Measurements from ENCODE around the gene RND3. TPM values are rescaled to one million over a fixed set of nuclear protein-coding genes. Genes with fewer than 3 reads are reported as not detected.

Gene RND3
- total RNA-seq, 1 donor from 2014 or later = 62.1 TPM

GRCh38 chr2:150438654-150439053 is 48.8 kb downstream of the RND3 start:
- Histone ChIP-seq H3K27ac (no peak overlapping the region), H3K27me3 (no peaks in the 10 kb centered on the region), H3K4me3 (no peak overlapping the region), H3K36me3 (no peaks in the 10 kb centered on the region), H3K9me3 (no peaks in the 10 kb centered on the region), H3K4me1 (no peaks in the 10 kb centered on the region)
- intact Hi-C loops (cut with DNase I) = no loop called here
- DNase-seq (ENCODE audit: extremely low spot score in 2 of 2) = no peak
- no peak for TF ChIP-seq POLR2A (IDR thresholded peaks at IDR 0.05)
- TF ChIP-seq POLR2AphosphoS5 (IDR thresholded peaks at IDR 0.05; ENCODE audit: insufficient read depth in 1 of 2, low read depth in 1 of 2) = no peak
- TF ChIP-seq, protein P1, sequence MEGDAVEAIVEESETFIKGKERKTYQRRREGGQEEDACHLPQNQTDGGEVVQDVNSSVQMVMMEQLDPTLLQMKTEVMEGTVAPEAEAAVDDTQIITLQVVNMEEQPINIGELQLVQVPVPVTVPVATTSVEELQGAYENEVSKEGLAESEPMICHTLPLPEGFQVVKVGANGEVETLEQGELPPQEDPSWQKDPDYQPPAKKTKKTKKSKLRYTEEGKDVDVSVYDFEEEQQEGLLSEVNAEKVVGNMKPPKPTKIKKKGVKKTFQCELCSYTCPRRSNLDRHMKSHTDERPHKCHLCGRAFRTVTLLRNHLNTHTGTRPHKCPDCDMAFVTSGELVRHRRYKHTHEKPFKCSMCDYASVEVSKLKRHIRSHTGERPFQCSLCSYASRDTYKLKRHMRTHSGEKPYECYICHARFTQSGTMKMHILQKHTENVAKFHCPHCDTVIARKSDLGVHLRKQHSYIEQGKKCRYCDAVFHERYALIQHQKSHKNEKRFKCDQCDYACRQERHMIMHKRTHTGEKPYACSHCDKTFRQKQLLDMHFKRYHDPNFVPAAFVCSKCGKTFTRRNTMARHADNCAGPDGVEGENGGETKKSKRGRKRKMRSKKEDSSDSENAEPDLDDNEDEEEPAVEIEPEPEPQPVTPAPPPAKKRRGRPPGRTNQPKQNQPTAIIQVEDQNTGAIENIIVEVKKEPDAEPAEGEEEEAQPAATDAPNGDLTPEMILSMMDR (IDR thresholded peaks at IDR 0.05) = no peak

- H3K9me3 ChIP-seq = no peaks in the 10 kb centered on the region
- H3K36me3 ChIP-seq = no peaks in the 10 kb centered on the region
- H3K4me3 ChIP-seq = no peak overlapping the region
- H3K4me1 ChIP-seq = no peaks in the 10 kb centered on the region
- TF ChIP-seq POLR2A (IDR thresholded peaks at IDR 0.05) (no peak), POLR2AphosphoS5 (IDR thresholded peaks at IDR 0.05; ENCODE audit: insufficient read depth in 1 of 2, low read depth in 1 of 2) (no peak)
- TF ChIP-seq, protein P1 (IDR thresholded peaks at IDR 0.05) = no peak
- H3K27me3 ChIP-seq = no peaks in the 10 kb centered on the region
- no peak for DNase-seq (ENCODE audit: extremely low spot score in 2 of 2)
- intact Hi-C loops (cut with DNase I) = no loop called here
- no peak overlapping the region for H3K27ac ChIP-seq
These were observed 49.4 kb downstream of the RND3 start for GRCh38 chr2:150438041-150438440.

DNA sequence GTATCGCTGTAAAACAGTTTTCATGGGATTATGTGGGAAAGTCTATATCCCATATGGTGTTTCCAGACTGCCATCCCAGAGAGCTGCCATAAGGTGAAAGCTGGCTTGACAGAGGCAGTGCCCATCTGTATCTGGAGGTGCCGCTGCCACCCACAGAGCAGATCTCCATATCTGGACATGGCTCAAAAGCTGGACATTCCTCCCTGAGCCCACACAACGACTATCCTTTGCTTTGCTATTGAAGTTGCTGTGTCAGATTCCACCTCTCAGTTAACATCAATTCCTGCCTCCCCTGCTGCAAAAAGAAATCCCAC is 55.2 kb downstream of the RND3 start:
- DNase-seq (ENCODE audit: extremely low spot score in 2 of 2) = no peak
- Histone ChIP-seq H3K36me3 (no peaks in the 10 kb centered on the region), H3K4me3 (no peak overlapping the region), H3K27ac (no peak overlapping the region), H3K27me3 (no peaks in the 10 kb centered on the region), H3K9me3 (no peaks in the 10 kb centered on the region), H3K4me1 (no peaks in the 10 kb centered on the region)
- TF ChIP-seq, protein P1 (IDR thresholded peaks at IDR 0.05) = no peak
- no peak for TF ChIP-seq POLR2A (IDR thresholded peaks at IDR 0.05)
- TF ChIP-seq POLR2AphosphoS5 (IDR thresholded peaks at IDR 0.05; ENCODE audit: insufficient read depth in 1 of 2, low read depth in 1 of 2) = no peak
- intact Hi-C loops (cut with DNase I) = no loop called here

- TF ChIP-seq POLR2A (IDR thresholded peaks at IDR 0.05) = no peak
- TF ChIP-seq, protein P1 (IDR thresholded peaks at IDR 0.05) = no peak
- TF ChIP-seq POLR2AphosphoS5 (IDR thresholded peaks at IDR 0.05; ENCODE audit: insufficient read depth in 1 of 2, low read depth in 1 of 2) = no peak
- Histone ChIP-seq H3K27me3 (no peaks in the 10 kb centered on the region), H3K4me1 (no peaks in the 10 kb centered on the region), H3K9me3 (no peaks in the 10 kb centered on the region), H3K4me3 (no peak overlapping the region), H3K27ac (no peak overlapping the region), H3K36me3 (no peaks in the 10 kb centered on the region)
- intact Hi-C loops (cut with DNase I) = no loop called here
- no peak for DNase-seq (ENCODE audit: extremely low spot score in 2 of 2)
These were observed 55.7 kb downstream of the RND3 start for GRCh38 chr2:150431561-150432311.

- TF ChIP-seq, protein P1 (IDR thresholded peaks at IDR 0.05) = no peak
- TF ChIP-seq POLR2AphosphoS5 (IDR thresholded peaks at IDR 0.05; ENCODE audit: insufficient read depth in 1 of 2, low read depth in 1 of 2) = no peak
- TF ChIP-seq POLR2A (IDR thresholded peaks at IDR 0.05) = no peak
- Histone ChIP-seq H3K36me3 (no peaks in the 10 kb centered on the region), H3K27ac (no peak overlapping the region), H3K4me3 (no peak overlapping the region), H3K27me3 (no peaks in the 10 kb centered on the region), H3K9me3 (no peaks in the 10 kb centered on the region), H3K4me1 (no peaks in the 10 kb centered on the region)
- intact Hi-C loops (cut with DNase I) = no loop called here
- no peak for DNase-seq (ENCODE audit: extremely low spot score in 2 of 2)
These were observed 58.0 kb downstream of the RND3 start for GRCh38 chr2:150429384-150429961.

Measured in vagina (tissue), 2 donors.